IPS DF 4.7 (cell line): ENCODE measurements around the gene TJP2.

Experiments
- DNase-seq: peaks from one replicate; pipeline ENCODE4 v3.0.0-alpha.2; 2013; ENCODE audit warnings: low spot score; ENCODE audit errors: extremely low read depth

The TJP2 gene

GRCh38 chr9:69229367-69229766, 55.3 kb downstream of the TJP2 start:
- no peak for DNase-seq

- DNase-seq: no peak
Observed at GRCh38 chr9:69232135-69232534, 58.1 kb downstream of the TJP2 start.

GRCh38 chr9:69234683-69235082, 60.6 kb downstream of the TJP2 start:
- DNase-seq: no peak

GRCh38 chr9:69236188-69236587, 62.1 kb downstream of the TJP2 start:
- DNase-seq: no peak

- no peak for DNase-seq
Observed at GRCh38 chr9:69237702-69238295, 63.7 kb downstream of the TJP2 start.

GRCh38 chr9:69243116-69243515, 69.0 kb downstream of the TJP2 start:
- DNase-seq: no peak

- DNase-seq: no peak
Observed at GRCh38 chr9:69246629-69247028, 72.6 kb downstream of the TJP2 start.

GRCh38 chr9:69248005-69248404, 73.9 kb downstream of the TJP2 start:
- no peak for DNase-seq

GRCh38 chr9:69249337-69249736, 75.3 kb downstream of the TJP2 start:
- DNase-seq: no peak

- no peak for DNase-seq
Observed at GRCh38 chr9:69250681-69251080, 76.6 kb downstream of the TJP2 start.

GRCh38 chr9:69252436-69252835, 78.4 kb downstream of the TJP2 start:
- no peak for DNase-seq

GRCh38 chr9:69253057-69253456, 79.0 kb downstream of the TJP2 start:
- no peak for DNase-seq

GRCh38 chr9:69254223-69254622, 80.1 kb downstream of the TJP2 start:
- DNase-seq: no peak

- DNase-seq: no peak
Observed at GRCh38 chr9:69255591-69255990, 81.5 kb downstream of the TJP2 start.

GRCh38 chr9:69258551-69258950, 84.5 kb downstream of the TJP2 start:
- DNase-seq: no peak

GRCh38 chr9:69260161-69260560, 86.1 kb downstream of the TJP2 start:
- no peak for DNase-seq

- no peak for DNase-seq
Observed at GRCh38 chr9:69261636-69262035, 87.6 kb downstream of the TJP2 start.

GRCh38 chr9:69264526-69264925, 90.4 kb downstream of the TJP2 start:
- no peak for DNase-seq

- no peak for DNase-seq
Observed at GRCh38 chr9:69265891-69266290, 91.8 kb downstream of the TJP2 start.

- no peak for DNase-seq
Observed at GRCh38 chr9:69272212-69272611, 98.1 kb downstream of the TJP2 start.

- DNase-seq: no peak
Observed at GRCh38 chr9:69273161-69273560, 99.1 kb downstream of the TJP2 start.

GRCh38 chr9:69276775-69277174, 102.7 kb downstream of the TJP2 start:
- DNase-seq: no peak

- no peak for DNase-seq
Observed at GRCh38 chr9:69279084-69279731, 105.1 kb downstream of the TJP2 start.
